PC-3 (cell line): ENCODE data around the gene CMAS. TPM values are rescaled to one million over a fixed set of nuclear protein-coding genes. Genes with fewer than 3 reads are reported as not detected.

ENCODE experiments used
- ATAC-seq: fragments of 200-7000 bp; cut with Tn5 transposase; 2 replicates; pipeline ENCODE4 v1.9.1; 2020; ENCODE audit warnings: mild to moderate bottlenecking, moderate library complexity
- BruUV-seq: library from RNA; stranded (reverse); fragments of 400-500 nt; replicated peaks from 2 replicates; lab custom pipeline; 2021; lab: Mats Ljungman, UMichigan
- CTCF ChIA-PET: fragments of 300-600 bp; sonication (Branson Sonifier 250); formaldehyde crosslinking; loops from one replicate; lab custom pipeline; 2022; ENCODE audit warnings: antibody characterized with exemption; lab: Charles Lee
- POLR2A ChIA-PET: fragments of 300-600 bp; sonication (Branson Sonifier 250); formaldehyde crosslinking; loops from one replicate; lab custom pipeline; 2022; ENCODE audit warnings: antibody characterized with exemption; ENCODE audit not compliant: unreplicated experiment; lab: Charles Lee
- DNase-seq: peaks from one replicate; pipeline ENCODE4 v3.0.0-alpha.2; 2015
- H2AFZ ChIP-seq: fragments of 300-600 bp; sonication (generic); 2 replicates; pipeline ENCODE4 v1.6.0; 2016; ENCODE audit warnings: antibody characterized with exemption, low read length
- H3F3A ChIP-seq: fragments of 300-600 bp; sonication (generic); one replicate; pipeline ENCODE4 v1.6.0; 2017; ENCODE audit warnings: antibody characterized with exemption, low read length, control low read depth, mild to moderate bottlenecking; ENCODE audit not compliant: unreplicated experiment
- H3K27ac ChIP-seq: fragments of 300-600 bp; sonication (generic); 2 replicates; pipeline ENCODE4 v1.5.1; 2016; ENCODE audit warnings: mild to moderate bottlenecking, low read length
- H3K27me3 ChIP-seq: fragments of 300-600 bp; sonication (generic); 2 replicates; pipeline ENCODE4 v1.6.1; 2016; ENCODE audit warnings: low read length, mixed read lengths
- H3K36me3 ChIP-seq: fragments of 300-600 bp; sonication (generic); 2 replicates; pipeline ENCODE4 v1.6.1; 2016; ENCODE audit warnings: low read depth, mixed run types, low read length, mixed read lengths
- H3K4me1 ChIP-seq: fragments of 300-600 bp; sonication (generic); 2 replicates; pipeline ENCODE4 v1.5.1; 2016; ENCODE audit warnings: low read length; ENCODE audit not compliant: insufficient read depth
- H3K4me2 ChIP-seq: fragments of 300-600 bp; sonication (generic); 2 replicates; pipeline ENCODE4 v1.6.0; 2016; ENCODE audit warnings: low read length
- H3K4me3 ChIP-seq: fragments of 300-600 bp; sonication (generic); 2 replicates; pipeline ENCODE4 v1.5.1; 2016; ENCODE audit warnings: mild to moderate bottlenecking, low read length, mixed read lengths
- H3K79me2 ChIP-seq: fragments of 300-600 bp; sonication (generic); 2 replicates; pipeline ENCODE4 v1.6.1; 2017; ENCODE audit warnings: low read length, mixed read lengths
- H3K9ac ChIP-seq: fragments of 300-600 bp; sonication (generic); 2 replicates; pipeline ENCODE4 v1.6.0; 2016; ENCODE audit warnings: mild to moderate bottlenecking, low read length
- H3K9me2 ChIP-seq: fragments of 300-600 bp; sonication (generic); replicated peaks from 2 replicates; pipeline ENCODE4 v1.6.1; 2016; ENCODE audit warnings: mixed run types, low read length, mixed read lengths
- H3K9me3 ChIP-seq: fragments of 300-600 bp; sonication (generic); 2 replicates; pipeline ENCODE4 v1.6.1; 2016; ENCODE audit warnings: low read length, mixed read lengths
- H4K20me1 ChIP-seq: fragments of 300-600 bp; sonication (generic); 2 replicates; pipeline ENCODE4 v1.6.1; 2016; ENCODE audit warnings: low read length, mixed read lengths
- CTCF ChIP-seq: fragments of 300-600 bp; sonication (generic); conservative IDR thresholded peaks from 2 replicates; pipeline ENCODE4 v1.5.1; 2017; ENCODE audit warnings: antibody characterized with exemption, low read depth, mild to moderate bottlenecking, low read length
- EZH2 ChIP-seq: fragments of 300-600 bp; sonication (generic); IDR thresholded peaks from one replicate; pipeline ENCODE4 v1.6.1; 2017; ENCODE audit warnings: antibody characterized with exemption, mild to moderate bottlenecking, low read length; ENCODE audit not compliant: unreplicated experiment
- EZH2phosphoT487 ChIP-seq: fragments of 300-600 bp; sonication (generic); IDR thresholded peaks from 2 replicates; pipeline ENCODE4 v1.6.1; 2018; ENCODE audit warnings: mild to moderate bottlenecking, antibody characterized with exemption, low read length, borderline replicate concordance
- intact Hi-C: fragments of 100-400 bp; cut with micrococcal nuclease; formaldehyde crosslinking; loops from 2 replicates; pipeline ENCODE4 v1.9.0; 2023
- total RNA-seq: library from RNA; depleted of rRNA; stranded (reverse); fragments of >200 nt; gene quantifications from 2 replicates; pipeline ENCODE4 v1.2.3, GENCODE V29; 2014

CMAS gene
- total RNA-seq, 1 experiment from 2014 or later, result 25.0 TPM

DNA sequence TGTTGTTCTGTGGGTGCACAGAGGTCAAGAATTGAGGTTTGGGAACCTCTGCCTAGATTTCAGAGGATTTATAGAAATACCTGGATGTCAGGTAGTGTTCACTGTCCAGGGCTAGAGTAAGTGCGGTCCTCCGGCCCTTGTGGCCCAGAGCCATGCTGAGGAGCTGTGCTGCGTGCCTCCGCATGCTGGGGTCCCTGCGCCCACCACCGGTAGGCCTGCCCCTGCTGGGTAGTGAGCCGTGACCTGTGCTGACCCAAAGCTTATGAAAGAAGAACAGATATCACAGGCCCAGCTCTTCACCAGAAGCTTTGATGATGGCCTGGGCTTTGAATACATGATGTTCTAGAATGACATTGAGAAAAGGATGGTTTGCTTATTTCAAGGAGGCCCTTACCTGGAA is 37.8 kb upstream of the CMAS start:
- Histone ChIP-seq H3K27ac (no peak overlapping the region), H3K4me3 (no peak overlapping the region), H3K9me2 (no peaks in the 10 kb centered on the region), H3K27me3 (no peaks in the 10 kb centered on the region), H3K9me3 (no peaks in the 10 kb centered on the region), H3K4me1 (no peaks in the 10 kb centered on the region), H3K36me3 (no peaks in the 10 kb centered on the region), H3K9ac (no peak overlapping the region), H3K79me2 (no peaks in the 10 kb centered on the region), H3F3A (no peaks in the 10 kb centered on the region), H2AFZ (no peak overlapping the region), H3K4me2 (no peak overlapping the region), H4K20me1 (no peaks in the 10 kb centered on the region)
- no TSS peak for BruUV-seq
- ChIA-PET POLR2A (no interaction called here), CTCF (no interaction called here)
- DNase-seq (no peak), ATAC-seq (no peak)
- TF ChIP-seq EZH2 (no peak), CTCF (no peak), EZH2phosphoT487 (no peak)
- intact Hi-C loops, result no loop called here

- Histone ChIP-seq H3K9me2 (no peaks in the 10 kb centered on the region), H3K4me1 (no peaks in the 10 kb centered on the region), H3K36me3 (no peaks in the 10 kb centered on the region), H2AFZ (no peak overlapping the region), H3K9ac (no peak overlapping the region), H3K79me2 (no peaks in the 10 kb centered on the region), H4K20me1 (no peaks in the 10 kb centered on the region), H3K4me2 (no peak overlapping the region), H3K9me3 (no peaks in the 10 kb centered on the region), H3K27ac (no peak overlapping the region), H3K4me3 (no peak overlapping the region), H3F3A (no peaks in the 10 kb centered on the region), H3K27me3 (no peaks in the 10 kb centered on the region)
- POLR2A ChIA-PET, result no interaction called here
- CTCF ChIA-PET, result interaction anchor here (0.6 kb wide), 1 partner anchor 14 kb away, joined by 3 read pairs; no protein-coding TSS in a partner anchor
- DNase-seq (no peak), ATAC-seq (no peak)
- BruUV-seq, result no TSS peak
- no peak for TF ChIP-seq CTCF
- TF ChIP-seq EZH2, result no peak
- TF ChIP-seq EZH2phosphoT487, result no peak
- intact Hi-C loops, result loop anchor here (10.0 kb wide), 1 partner anchor 409 kb away; the partner anchor contains the start of gene GYS2
Observed at GRCh38 chr12:22014041-22014782, 31.8 kb upstream of the CMAS start.

GRCh38 chr12:22014783-22015144 is 31.3 kb upstream of the CMAS start:
- no peak for ATAC-seq

More at GRCh38 chr12:22014783-22015144, 31.3 kb upstream of the CMAS start:
- H3K27me3 ChIP-seq, result no peaks in the 10 kb centered on the region
- no peaks in the 10 kb centered on the region for H3K79me2 ChIP-seq
- intact Hi-C loops, result loop anchor here (10.0 kb wide), 1 partner anchor 410 kb away; the partner anchor contains the start of gene GYS2
- H3K9me2 ChIP-seq, result no peaks in the 10 kb centered on the region
- no TSS peak for BruUV-seq
- ChIA-PET POLR2A (no interaction called here), CTCF (interaction anchor here (0.6 kb wide), 1 partner anchor 15 kb away, joined by 3 read pairs; no protein-coding TSS in a partner anchor)
- H3K36me3 ChIP-seq, result no peaks in the 10 kb centered on the region
- H3K4me1 ChIP-seq, result no peaks in the 10 kb centered on the region
- H3K27ac ChIP-seq, result no peak overlapping the region
- no peaks in the 10 kb centered on the region for H3F3A ChIP-seq
- H3K4me2 ChIP-seq, result no peak overlapping the region
- no peak overlapping the region for H3K9ac ChIP-seq
- TF ChIP-seq EZH2phosphoT487 (no peak), EZH2 (no peak), CTCF (no peak)
- DNase-seq, result no peak
- no peaks in the 10 kb centered on the region for H4K20me1 ChIP-seq
- no peak overlapping the region for H3K4me3 ChIP-seq
- H2AFZ ChIP-seq, result no peak overlapping the region
- no peaks in the 10 kb centered on the region for H3K9me3 ChIP-seq
